Measurements from ENCODE around the gene FUNDC2.

The FUNDC2 gene

GRCh38 chrX:155070975-155071693, 44.5 kb downstream of the FUNDC2 start, which contains the start of the genes BRCC3, CMC4 and MTCP1:
Gene BRCC3, plus strand, starts transcription at chrX:155071508. Its CDS starts 20 bp downstream, at chrX:155071528.
Gene CMC4, minus strand, starts transcription at chrX:155071136. Its CDS starts 7,113 bp downstream, at chrX:155064023.
Gene MTCP1, minus strand, starts transcription at chrX:155071136. Its CDS starts 5,126 bp downstream, at chrX:155066010.
- DNase-seq: peak; percentile 75

- DNase-seq: no peak
Observed at GRCh38 chrX:155071694-155072280, 45.1 kb downstream of the FUNDC2 start.

DNA sequence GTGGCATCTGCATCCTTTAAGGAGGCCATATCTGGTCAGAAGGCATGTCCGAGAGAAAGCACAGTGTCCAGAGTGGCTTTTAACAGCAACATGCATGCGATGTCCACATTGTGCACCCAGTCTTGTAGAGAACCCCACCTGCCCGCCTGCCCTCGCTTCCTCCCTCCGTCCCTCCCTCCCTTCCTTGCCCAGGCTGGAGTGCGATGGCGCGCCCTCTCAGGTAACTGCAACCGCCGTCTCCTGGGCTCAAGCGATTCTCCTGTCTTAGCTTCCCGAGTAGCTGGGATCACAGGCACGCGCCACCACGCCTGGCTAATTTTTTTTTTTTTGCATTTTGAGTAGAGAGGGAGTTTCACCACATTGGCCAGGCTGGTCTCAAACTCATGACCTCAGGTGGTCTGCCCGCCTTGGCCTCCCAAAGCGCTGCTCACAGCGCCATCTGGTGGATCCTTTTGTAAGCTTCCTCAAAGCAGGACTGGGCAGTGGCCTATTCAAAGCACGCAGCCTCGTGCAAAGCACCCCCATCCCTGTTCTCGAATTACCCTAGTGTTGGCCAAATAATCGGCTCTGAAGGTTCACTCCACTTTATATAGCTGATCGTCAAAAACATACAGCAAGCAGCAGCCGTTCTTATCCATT, 59.7 kb downstream of the FUNDC2 start:
- DNase-seq: no peak

DNA sequence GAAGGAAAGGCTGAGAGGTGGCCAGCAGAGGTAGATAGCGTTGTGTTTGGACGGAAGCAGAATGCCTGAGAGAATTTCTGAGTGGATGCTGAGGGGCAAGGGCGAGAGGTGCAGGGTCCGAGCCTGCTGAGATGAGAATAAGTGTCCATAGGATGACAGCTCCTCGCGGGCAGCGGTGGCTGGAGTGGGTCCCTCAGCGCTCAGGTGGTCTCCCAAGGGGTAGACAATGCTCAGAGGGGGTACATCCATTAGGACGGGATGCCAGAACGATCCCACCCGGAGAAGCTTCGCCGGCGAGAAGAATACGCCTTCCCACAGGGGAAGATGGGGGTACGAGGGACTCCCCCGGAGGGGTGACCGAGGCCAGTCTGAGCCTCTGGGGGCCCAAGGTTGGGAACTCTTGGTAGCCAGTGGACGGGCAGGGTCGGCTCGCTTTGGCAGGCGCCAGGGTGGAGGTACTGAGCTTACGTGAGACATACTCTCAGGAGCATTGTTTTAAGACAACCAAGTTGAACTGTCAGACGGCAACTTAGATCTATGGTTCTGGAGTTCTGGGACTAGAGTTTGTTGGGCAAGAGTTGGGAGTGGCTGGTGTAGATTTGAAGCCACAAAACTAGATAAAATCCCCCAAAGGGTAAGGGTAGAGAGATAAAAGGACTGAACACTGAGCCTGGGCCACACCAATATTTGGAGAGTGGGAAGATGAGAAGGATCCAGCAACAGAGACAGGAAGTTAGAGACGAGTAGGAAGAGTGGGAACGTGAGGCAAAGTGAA, 60.5 kb downstream of the FUNDC2 start:
- DNase-seq: no peak

DNA sequence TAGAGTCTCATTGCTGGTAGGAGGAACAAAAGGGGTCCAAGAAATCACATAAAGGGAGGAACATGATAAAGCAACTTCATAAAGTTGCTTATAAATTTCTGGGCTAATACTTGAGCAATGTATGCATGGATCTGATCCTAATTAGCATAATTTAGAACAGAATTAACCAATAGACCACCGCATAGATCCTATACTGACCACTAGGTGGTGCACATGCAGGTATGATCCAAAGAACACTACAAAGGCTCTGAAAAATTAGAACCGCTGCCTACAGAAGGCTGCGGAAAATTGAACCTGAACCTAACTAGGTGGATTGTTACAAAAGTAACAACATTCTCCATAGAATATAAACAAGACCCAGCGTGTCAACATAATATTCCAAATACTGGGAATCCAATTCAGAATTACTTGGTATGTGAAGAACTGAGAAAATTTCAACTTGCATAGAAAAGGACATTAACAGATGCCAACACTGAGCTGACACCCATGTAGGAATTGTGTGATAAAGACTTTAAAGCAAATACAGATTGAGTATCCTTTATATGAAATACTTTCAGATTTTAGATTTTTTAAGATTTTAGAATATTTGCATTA, 67.9 kb downstream of the FUNDC2 start:
- peak; percentile 2 for DNase-seq

DNA sequence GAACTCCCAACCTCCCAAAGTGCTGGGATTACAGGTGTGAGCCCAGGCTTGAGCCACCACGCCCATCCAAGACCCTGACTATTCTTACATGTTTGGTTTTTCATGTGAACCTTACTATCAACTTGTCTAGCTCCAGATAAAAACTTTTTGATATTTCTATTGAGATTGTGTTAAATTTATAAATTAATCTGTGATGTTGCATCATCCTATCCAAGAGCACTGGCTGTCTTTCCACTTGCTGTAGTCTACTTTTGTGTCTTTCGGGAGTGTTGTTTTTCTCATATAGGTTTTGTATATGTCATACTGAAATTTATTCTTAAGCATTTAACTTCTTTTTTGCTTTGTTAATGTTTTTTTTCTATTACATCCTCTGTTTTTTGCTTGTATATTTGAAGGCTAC, 79.3 kb downstream of the FUNDC2 start:
- no peak for DNase-seq

- no peak for DNase-seq
Observed at GRCh38 chrX:155108427-155108826, 81.8 kb downstream of the FUNDC2 start.

All from NCI-H748 treated with DMSO at 0.1 percent for 48 hours (cell line).